Middle frontal gyrus (tissue), 1 donor: Measurements from ENCODE around the gene PFN3.
A peak's percentile ranks its signal among the peaks of the same experiment; 100 is the strongest.
"Not testable (repeated sequence)": the region's sequence is repeated elsewhere in the genome, so short reads cannot be mapped to it uniquely, and the experiment has no call there.

Experiments used
- DNase-seq: peaks from one replicate; pipeline ENCODE4 v3.0.0-alpha.2; 2015; ENCODE audit warnings: low spot score; ENCODE audit errors: extremely low spot score

Gene PFN3

DNA sequence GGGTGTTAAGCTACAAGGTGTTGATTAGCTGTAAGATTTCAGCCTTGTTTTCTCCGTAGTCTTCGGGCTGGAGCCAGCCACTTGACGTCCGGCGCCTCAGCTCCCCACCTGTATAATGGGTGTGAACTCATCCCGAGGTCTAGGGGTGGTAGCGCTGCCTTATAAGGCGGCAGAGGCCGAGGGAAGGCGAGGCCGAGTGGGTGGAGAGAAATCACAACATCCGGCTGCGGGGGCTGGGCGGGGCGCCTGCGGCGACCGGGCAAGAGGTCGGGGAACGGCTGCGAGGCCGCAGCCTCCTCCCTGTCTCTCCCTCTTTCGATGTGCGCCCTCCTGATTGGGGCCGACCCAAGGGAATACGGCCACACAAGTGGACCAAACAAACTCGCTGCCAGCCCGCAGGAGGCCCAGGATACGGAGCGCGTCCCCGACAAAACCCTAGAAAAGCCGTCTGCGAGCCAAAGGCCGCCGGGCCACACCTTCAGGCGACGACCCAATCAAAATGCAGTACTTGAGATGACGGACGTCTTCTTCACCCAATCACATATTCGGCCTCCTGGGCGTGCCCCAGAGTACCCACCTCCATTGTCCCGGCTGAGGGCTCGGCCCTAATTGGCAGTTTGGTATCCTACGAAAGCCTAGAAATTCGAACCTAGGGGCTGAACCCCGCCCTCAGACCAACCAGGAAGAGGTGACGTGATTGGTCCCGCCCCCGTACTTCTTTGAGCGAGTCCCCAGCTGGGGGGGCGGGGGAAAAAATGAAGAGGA is 25.5 kb upstream of the PFN3 start:
- peak; percentile 99 for DNase-seq

DNA sequence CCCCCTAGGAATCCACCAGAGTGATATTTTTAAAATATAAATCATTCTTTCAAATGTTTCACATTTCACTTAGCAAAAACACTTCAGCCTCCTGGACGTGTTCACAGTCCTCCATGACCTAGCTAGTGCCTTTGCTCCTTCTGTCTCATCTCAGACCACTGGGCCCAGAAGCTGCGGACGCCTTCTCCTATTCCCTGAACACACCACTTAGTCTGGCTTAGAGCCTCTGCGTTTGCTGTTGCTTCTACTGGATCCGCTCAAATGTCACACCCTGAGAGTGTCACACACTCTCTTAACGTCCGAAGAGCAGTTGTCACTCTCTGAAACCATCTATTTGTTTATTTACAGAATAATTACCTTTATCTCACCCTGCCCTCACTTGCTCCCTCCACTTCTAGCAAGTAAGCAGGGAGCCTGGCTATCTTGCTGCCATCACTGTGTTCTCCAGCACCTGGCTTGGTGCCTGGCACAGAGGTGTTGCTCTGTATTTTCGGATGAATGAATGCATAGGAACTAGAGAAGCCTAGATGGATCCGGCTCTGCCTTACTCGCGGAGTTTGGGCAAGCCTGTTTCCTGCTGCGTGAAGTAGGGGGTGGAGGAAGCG is 24.8 kb upstream of the PFN3 start:
- DNase-seq, result no peak

DNA sequence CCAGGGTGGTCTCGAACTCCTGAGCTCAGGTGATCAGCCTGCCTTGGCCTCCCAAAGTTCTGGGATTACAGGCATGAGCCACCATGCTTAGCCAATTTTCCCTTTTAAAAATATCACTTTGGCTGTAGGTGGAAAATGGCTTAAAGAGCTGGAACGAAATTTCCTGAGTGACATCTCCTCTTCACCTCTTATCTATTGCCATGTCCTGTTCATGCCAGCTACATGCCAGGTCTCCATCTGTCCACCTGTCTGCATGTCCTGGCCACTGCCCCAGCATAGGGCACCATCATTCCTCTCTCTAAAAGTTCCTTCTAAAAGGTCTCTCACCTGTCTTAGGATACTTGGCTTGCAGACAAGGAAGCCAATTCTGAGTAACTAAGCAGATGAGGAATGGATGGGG is 23.2 kb upstream of the PFN3 start:
- DNase-seq, result no peak

GRCh38 chr5:177421062-177421798 is 20.8 kb upstream of the PFN3 start:
- DNase-seq, result no peak

- not testable (repeated sequence) for DNase-seq
Observed at GRCh38 chr5:177420472-177420871, 20.0 kb upstream of the PFN3 start.

- DNase-seq, result no peak
Observed at GRCh38 chr5:177419046-177419445, 18.6 kb upstream of the PFN3 start.

DNA sequence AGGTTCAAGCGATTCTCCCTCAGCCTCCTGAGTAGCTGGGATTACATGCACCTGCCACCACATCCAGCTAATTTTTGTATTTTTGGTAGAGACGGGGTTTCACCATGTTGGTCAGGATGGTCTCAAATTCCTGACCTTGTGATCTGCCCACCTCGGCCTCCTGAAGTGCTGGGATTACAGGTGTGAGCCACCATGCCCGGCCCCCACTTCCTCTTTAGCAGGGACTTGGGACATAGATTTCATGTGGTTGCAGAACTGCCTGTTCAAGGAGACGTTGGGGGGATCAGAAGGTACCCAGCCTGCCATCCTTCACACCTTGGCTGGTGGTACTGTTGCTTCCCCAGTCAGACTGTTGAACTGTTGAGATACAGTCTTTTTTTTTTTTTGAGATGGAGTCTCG is 16.6 kb upstream of the PFN3 start:
- not testable (repeated sequence) for DNase-seq

DNA sequence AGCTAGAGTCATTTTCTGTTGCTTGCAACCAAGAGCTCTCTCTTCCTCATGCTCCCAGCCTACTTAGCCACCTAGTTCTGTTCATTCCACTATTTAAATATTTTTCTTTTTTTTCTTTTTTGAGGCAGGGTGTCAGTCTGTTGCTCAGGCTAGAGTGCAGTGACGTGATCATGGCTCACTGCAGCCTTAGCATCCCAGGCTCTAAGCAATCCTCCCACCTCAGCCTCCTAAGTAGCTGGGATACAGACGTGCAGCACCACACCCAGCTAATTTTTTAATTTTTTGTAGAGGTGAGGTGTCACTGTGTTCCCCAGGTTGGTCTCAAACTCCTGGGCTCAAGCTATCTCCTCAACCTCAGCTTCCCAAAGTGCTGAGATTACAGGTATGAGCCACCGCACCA is 14.0 kb upstream of the PFN3 start:
- no peak for DNase-seq

GRCh38 chr5:177412603-177413233 is 12.3 kb upstream of the PFN3 start:
- DNase-seq, result no peak

- no peak for DNase-seq
Observed at GRCh38 chr5:177410575-177410974, 10.1 kb upstream of the PFN3 start.

DNA sequence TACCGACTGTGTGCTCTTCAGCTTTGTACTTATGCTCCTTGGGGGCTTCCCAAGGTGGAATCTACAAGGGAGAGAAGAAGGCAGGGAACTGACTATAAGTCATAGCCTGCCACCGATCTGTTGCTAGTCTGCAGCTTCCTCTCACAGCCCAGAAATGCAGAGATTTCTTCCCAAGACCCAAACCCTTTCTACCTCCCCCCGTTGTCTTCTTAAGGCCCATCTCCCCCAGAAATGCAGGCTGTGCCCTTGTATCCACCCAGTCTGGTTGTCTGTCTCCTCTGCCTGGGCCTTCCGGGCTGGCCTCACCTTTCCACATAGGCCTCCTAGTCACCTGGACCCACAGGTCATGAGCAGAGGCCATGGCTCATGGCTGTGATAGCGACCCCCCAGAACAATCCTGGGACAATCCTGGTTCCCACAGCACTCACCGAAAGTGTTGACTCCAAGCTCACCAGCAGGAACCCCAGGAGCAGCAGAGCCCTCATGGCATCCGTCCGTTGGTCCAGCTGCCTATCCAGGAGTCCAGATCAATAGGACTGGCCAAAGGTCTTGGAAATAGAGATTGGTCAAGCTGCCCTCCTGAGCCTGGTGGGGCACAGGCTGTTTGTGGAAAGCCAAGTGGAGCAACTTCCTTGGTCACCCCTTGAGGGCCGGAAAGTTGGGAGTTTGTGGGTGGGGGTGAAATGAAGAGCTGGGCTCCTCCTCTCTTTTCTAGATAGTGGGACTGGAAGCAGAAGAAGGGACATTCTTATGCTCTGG is 8.8 kb upstream of the PFN3 start, which contains the start of gene F12:
Gene F12 (minus strand): TSS at position 522 of the 759 bp plus-strand sequence. CDS start 37 bp downstream, at position 485.
- DNase-seq, result no peak

DNA sequence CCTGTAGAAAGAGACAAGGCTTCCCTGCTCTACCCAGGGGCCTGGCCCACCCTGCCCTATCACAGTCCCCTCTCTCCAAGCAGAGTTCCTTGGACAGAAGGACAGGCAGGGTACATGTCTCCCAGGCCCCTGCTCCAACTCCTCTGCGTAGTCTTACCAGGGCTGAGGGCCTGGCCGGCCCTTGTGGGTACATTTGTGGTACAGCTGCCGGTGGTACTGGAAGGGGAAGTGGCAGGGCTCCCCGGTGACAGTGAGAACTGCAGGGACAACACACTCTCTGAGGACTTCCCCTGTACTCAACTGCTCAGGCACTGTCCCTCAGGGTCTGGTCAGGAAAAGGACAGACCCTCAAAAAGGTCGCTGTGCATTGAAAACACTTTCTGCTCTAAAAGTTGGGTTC is 5.3 kb upstream of the PFN3 start:
- DNase-seq, result no peak

- DNase-seq, result no peak
Observed at GRCh38 chr5:177405312-177405711, 4.9 kb upstream of the PFN3 start.

DNA sequence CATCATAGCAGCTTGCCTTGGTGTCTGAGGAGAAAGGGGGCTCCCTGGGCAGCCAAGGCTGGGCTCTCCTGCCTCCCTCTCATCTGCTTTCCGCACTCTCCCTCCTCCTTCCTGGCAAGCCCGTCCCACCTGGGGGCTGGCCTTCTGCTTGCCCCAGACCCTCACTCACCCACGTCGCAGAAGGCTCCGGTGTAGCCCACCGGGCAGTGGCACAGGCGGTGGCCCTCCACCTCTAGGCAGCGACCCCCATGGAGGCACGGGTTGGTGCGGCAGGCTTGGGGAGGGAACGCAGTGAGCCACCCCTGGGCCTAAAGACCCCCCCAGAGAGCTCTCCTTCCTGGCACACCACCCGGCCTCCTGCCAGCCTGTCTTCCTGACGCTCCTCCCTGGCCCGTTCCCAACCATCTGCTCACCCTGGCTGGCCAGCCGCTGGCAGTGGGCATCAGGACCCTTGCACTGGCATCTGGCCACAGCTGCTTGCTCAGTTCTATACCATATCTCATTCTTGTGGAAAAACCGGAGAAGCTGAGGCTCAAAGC is 4.2 kb upstream of the PFN3 start:
- DNase-seq, result no peak

DNA sequence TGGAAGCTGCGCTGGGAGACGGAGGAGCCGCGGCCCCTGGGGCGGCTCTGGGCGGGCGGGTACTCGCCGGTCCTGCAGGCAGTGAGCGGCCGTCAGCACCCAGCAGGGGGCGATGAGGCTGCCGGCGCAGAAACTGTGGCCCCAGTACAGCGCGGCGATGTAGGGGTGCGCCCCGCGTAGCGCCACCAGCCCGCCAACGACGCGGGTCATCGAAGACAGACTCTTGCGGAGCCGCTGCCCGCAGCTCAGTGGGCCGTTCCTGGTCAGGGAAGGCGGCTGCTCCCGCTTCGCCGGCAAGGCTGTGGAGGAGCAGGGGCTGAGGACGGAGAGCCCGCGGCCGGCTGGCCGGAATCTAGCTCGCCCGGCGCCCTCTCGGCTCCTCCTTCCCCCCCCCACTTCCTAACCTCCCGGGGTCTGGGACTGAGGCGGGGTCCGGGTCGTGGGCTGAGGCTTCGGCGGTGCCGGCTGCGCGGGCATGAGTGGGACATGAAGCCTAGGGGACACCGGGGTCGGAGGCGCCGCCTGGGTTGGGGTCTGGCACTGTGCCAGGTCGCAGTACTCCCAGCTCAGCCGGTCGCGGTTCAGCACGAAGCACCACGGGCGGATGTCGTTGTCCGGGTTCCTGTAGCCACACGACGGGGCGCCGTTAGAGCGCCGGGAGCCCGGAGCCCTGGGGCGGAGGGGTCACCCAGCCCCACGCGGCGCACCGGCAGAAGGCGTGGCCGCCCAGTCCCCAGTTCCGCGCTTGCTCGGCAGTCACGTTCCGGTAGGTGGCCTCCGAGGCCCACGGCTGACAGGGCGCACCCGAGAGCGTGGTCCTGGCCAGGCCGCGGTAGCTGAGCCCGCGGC is 3.6 kb upstream of the PFN3 start:
- DNase-seq, result no peak

- DNase-seq, result no peak
Observed at GRCh38 chr5:177403102-177403791, 2.8 kb upstream of the PFN3 start.

- no peak for DNase-seq
Observed at GRCh38 chr5:177402271-177403043, 2.0 kb upstream of the PFN3 start.

DNA sequence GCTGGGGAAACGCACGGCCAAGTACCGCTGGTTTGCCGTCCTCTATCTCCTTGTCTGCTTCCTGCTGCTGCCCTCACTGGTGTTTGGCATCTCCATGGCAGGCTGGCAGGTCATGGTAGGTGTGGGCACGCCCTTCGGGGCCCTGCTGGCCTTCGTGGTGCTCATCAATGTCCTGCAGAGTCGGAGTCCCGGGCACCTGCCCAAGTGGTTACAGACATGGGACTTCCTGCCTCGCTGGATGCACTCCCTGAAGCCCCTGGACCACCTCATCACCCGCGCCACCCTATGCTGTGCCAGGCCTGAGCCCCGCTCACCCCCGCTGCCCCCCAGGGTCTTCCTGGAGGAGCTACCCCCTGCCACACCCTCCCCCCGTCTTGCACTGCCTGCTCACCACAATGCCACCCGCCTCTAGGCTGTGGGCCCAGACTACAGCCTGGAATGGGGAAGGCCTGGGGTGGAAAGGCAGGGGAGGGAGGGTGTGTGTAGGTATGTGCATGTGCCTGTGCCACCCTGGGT is 2.5 kb downstream of the PFN3 start:
- DNase-seq, result no peak
